Daoy (cell line): ENCODE measurements around the gene KRABD2.
"Not testable (repeated sequence)": the region's sequence is repeated elsewhere in the genome, so short reads cannot be mapped to it uniquely, and the experiment has no call there.

ENCODE experiments used
- DNase-seq: peaks from one replicate; pipeline ENCODE4 v3.0.0-alpha.2; 2015; ENCODE audit warnings: low read depth

Gene KRABD2

GRCh38 chr17:8376271-8377067 is at the start of gene KRABD2:
Gene KRABD2 (minus strand): TSS chr17:8376704.
- peak; percentile 90 for DNase-seq

- DNase-seq, result no peak
Measured at GRCh38 chr17:8421571-8421970, 45.1 kb upstream of the KRABD2 start.

- no peak for DNase-seq
Measured at GRCh38 chr17:8420041-8420934, 43.8 kb upstream of the KRABD2 start.

- no peak for DNase-seq
Measured at GRCh38 chr17:8419305-8419704, 42.8 kb upstream of the KRABD2 start.

- DNase-seq, result no peak
Measured at GRCh38 chr17:8418471-8418870, 42.0 kb upstream of the KRABD2 start.

- no peak for DNase-seq
Measured at GRCh38 chr17:8417806-8418205, 41.3 kb upstream of the KRABD2 start.

- no peak for DNase-seq
Measured at GRCh38 chr17:8413938-8414337, 37.4 kb upstream of the KRABD2 start.

GRCh38 chr17:8413328-8413727 is 36.8 kb upstream of the KRABD2 start:
- no peak for DNase-seq

- no peak for DNase-seq
Measured at GRCh38 chr17:8412089-8412488, 35.6 kb upstream of the KRABD2 start.

- no peak for DNase-seq
Measured at GRCh38 chr17:8410883-8411238, 34.4 kb upstream of the KRABD2 start.

GRCh38 chr17:8409966-8410882 is 33.7 kb upstream of the KRABD2 start:
- DNase-seq, result peak; percentile 80

GRCh38 chr17:8408371-8408770 is 31.9 kb upstream of the KRABD2 start:
- DNase-seq, result peak; percentile 20

GRCh38 chr17:8406174-8406573 is 29.7 kb upstream of the KRABD2 start:
- DNase-seq, result no peak

GRCh38 chr17:8405499-8406016 is 29.1 kb upstream of the KRABD2 start:
- DNase-seq, result no peak

GRCh38 chr17:8402921-8403536 is 26.5 kb upstream of the KRABD2 start:
- DNase-seq, result no peak

GRCh38 chr17:8401107-8401506 is 24.6 kb upstream of the KRABD2 start:
- no peak for DNase-seq

- no peak for DNase-seq
Measured at GRCh38 chr17:8398980-8399379, 22.5 kb upstream of the KRABD2 start.

GRCh38 chr17:8397636-8398035 is 21.1 kb upstream of the KRABD2 start, which contains the start of gene RNF222:
Gene RNF222 (minus strand): TSS chr17:8397827. CDS start chr17:8393461, 4,366 bp downstream.
- DNase-seq, result no peak

- not testable (repeated sequence) for DNase-seq
Measured at GRCh38 chr17:8394497-8394896, 18.0 kb upstream of the KRABD2 start.

- DNase-seq, result peak; percentile 33
Measured at GRCh38 chr17:8393470-8394231, 17.1 kb upstream of the KRABD2 start.
